ENCODE results near the gene CSTF1.

The CSTF1 gene

GRCh38 chr20:56392881-56393482 lies 537 bp downstream of the CSTF1 start:
- H2AFZ ChIP-seq (ENCODE audit: low read depth, low read length) = no peak overlapping the region
- H3K9ac ChIP-seq (ENCODE audit: low read length) = peak overlapping the region; percentile 97
- H2BK5ac ChIP-seq (ENCODE audit: low read depth, low read length, poor library complexity, severe bottlenecking) = no peak overlapping the region
- no peak overlapping the region for H2BK15ac ChIP-seq (ENCODE audit: low read depth, poor library complexity, severe bottlenecking)
- peak overlapping the region; percentile 91 for H3K27ac ChIP-seq (ENCODE audit: low read length, poor library complexity, severe bottlenecking)
- no peaks in the 10 kb centered on the region for H3K27me3 ChIP-seq (ENCODE audit: control insufficient read depth in 1 of 2, insufficient read depth in 1 of 2, low read length in 2 of 2)
- H3K18ac ChIP-seq (ENCODE audit: low read depth in 1 of 2, low read length in 2 of 2) = peak overlapping the region; percentile 26 to 95
- peaks cover 21 to 39% of the 10 kb centered on the region in 2 experiments for H3K36me3 ChIP-seq (ENCODE audit: control insufficient read depth in 1 of 2, insufficient read depth in 2 of 2, low read depth in 1 of 2, low read length in 2 of 2)
- H3K4me3 ChIP-seq (ENCODE audit: insufficient read depth in 1 of 2, low read depth in 1 of 2, low read length in 2 of 2) = peak overlapping the region; percentile 78 to 96
- peak overlapping the region; percentile 57 to 86 for H3K4ac ChIP-seq (ENCODE audit: low read depth in 1 of 2, low read length in 2 of 2)
- H3K14ac ChIP-seq (ENCODE audit: low read length in 2 of 2) = peak overlapping the region in 1 of 2 experiments; percentile 79
- H3K4me1 ChIP-seq (ENCODE audit: control insufficient read depth, insufficient read depth, low read depth, low read length) = peaks cover 3% of the 10 kb centered on the region
- no peak overlapping the region for H3K23ac ChIP-seq (ENCODE audit: low read length in 2 of 2)
- no peak overlapping the region for H2AK5ac ChIP-seq (ENCODE audit: low read length, severe bottlenecking)
- H3K9me3 ChIP-seq (ENCODE audit: control insufficient read depth, low read length) = no peaks in the 10 kb centered on the region
- peak overlapping the region; percentile 74 for H4K8ac ChIP-seq (ENCODE audit: low read length)
- no peak overlapping the region for H4K91ac ChIP-seq (ENCODE audit: low read length)
- peak overlapping the region; percentile 63 for H3K4me2 ChIP-seq (ENCODE audit: low read length, poor library complexity, severe bottlenecking)
- peaks cover 29% of the 10 kb centered on the region for H3K79me1 ChIP-seq (replicated peaks; ENCODE audit: low read length, poor library complexity, severe bottlenecking)
- H2BK12ac ChIP-seq (ENCODE audit: low read length in 2 of 2) = no peak overlapping the region
- peak; percentile 16 for DNase-seq
- 19% methylated on average over 8 of the region's 18 CpGs for WGBS
- no peak overlapping the region for H2BK120ac ChIP-seq (ENCODE audit: low read depth, low read length)

- H3K4me2 ChIP-seq (ENCODE audit: low read length, poor library complexity, severe bottlenecking) = peak overlapping the region; percentile 63
Observed at GRCh38 chr20:56393653-56394052, 1.2 kb downstream of the CSTF1 start.

GRCh38 chr20:56395166-56395565 lies 2.7 kb downstream of the CSTF1 start:
- Histone ChIP-seq H3K4me2 (ENCODE audit: low read length, poor library complexity, severe bottlenecking) (no peak overlapping the region), H3K27ac (ENCODE audit: low read length, poor library complexity, severe bottlenecking) (no peak overlapping the region), H2BK5ac (ENCODE audit: low read depth, low read length, poor library complexity, severe bottlenecking) (no peak overlapping the region), H3K79me1 (replicated peaks; ENCODE audit: low read length, poor library complexity, severe bottlenecking) (peaks cover 18% of the 10 kb centered on the region), H3K18ac (ENCODE audit: low read depth in 1 of 2, low read length in 2 of 2) (no peak overlapping the region), H3K27me3 (ENCODE audit: control insufficient read depth in 1 of 2, insufficient read depth in 1 of 2, low read length in 2 of 2) (no peaks in the 10 kb centered on the region), H2BK15ac (ENCODE audit: low read depth, poor library complexity, severe bottlenecking) (no peak overlapping the region), H2BK12ac (ENCODE audit: low read length in 2 of 2) (peak overlapping the region in 1 of 2 experiments; percentile 40), H2AFZ (ENCODE audit: low read depth, low read length) (no peak overlapping the region), H3K14ac (ENCODE audit: low read length in 2 of 2) (no peak overlapping the region), H3K4me3 (ENCODE audit: insufficient read depth in 1 of 2, low read depth in 1 of 2, low read length in 2 of 2) (no peak overlapping the region), H3K9me3 (ENCODE audit: control insufficient read depth, low read length) (no peaks in the 10 kb centered on the region), H2BK120ac (ENCODE audit: low read depth, low read length) (no peak overlapping the region), H3K36me3 (ENCODE audit: control insufficient read depth in 1 of 2, insufficient read depth in 2 of 2, low read depth in 1 of 2, low read length in 2 of 2) (peaks cover 16 to 52% of the 10 kb centered on the region in 2 experiments), H4K8ac (ENCODE audit: low read length) (peak overlapping the region; percentile 7), H3K4ac (ENCODE audit: low read depth in 1 of 2, low read length in 2 of 2) (no peak overlapping the region), H4K91ac (ENCODE audit: low read length) (no peak overlapping the region), H3K4me1 (ENCODE audit: control insufficient read depth, insufficient read depth, low read depth, low read length) (peaks cover 3% of the 10 kb centered on the region), H2AK5ac (ENCODE audit: low read length, severe bottlenecking) (no peak overlapping the region), H3K23ac (ENCODE audit: low read length in 2 of 2) (no peak overlapping the region), H3K9ac (ENCODE audit: low read length) (no peak overlapping the region)
- no peak for DNase-seq
- WGBS = 97% methylated on average over 4 of the region's 4 CpGs

More at GRCh38 chr20:56393653-56394052, 1.2 kb downstream of the CSTF1 start:
- no peak overlapping the region for H3K27ac ChIP-seq (ENCODE audit: low read length, poor library complexity, severe bottlenecking)
- H3K9ac ChIP-seq (ENCODE audit: low read length) = peak overlapping the region; percentile 97
- no peak overlapping the region for H3K4ac ChIP-seq (ENCODE audit: low read depth in 1 of 2, low read length in 2 of 2)
- no peak overlapping the region for H2AK5ac ChIP-seq (ENCODE audit: low read length, severe bottlenecking)
- H2BK12ac ChIP-seq (ENCODE audit: low read length in 2 of 2) = no peak overlapping the region
- H3K9me3 ChIP-seq (ENCODE audit: control insufficient read depth, low read length) = no peaks in the 10 kb centered on the region
- H3K4me1 ChIP-seq (ENCODE audit: control insufficient read depth, insufficient read depth, low read depth, low read length) = peaks cover 3% of the 10 kb centered on the region
- H3K4me3 ChIP-seq (ENCODE audit: insufficient read depth in 1 of 2, low read depth in 1 of 2, low read length in 2 of 2) = peak overlapping the region in 1 of 2 experiments; percentile 96
- WGBS = 85% methylated on average over 8 of the region's 8 CpGs
- no peak overlapping the region for H3K23ac ChIP-seq (ENCODE audit: low read length in 2 of 2)
- H3K79me1 ChIP-seq (replicated peaks; ENCODE audit: low read length, poor library complexity, severe bottlenecking) = peaks cover 28% of the 10 kb centered on the region
- H3K18ac ChIP-seq (ENCODE audit: low read depth in 1 of 2, low read length in 2 of 2) = no peak overlapping the region
- H2AFZ ChIP-seq (ENCODE audit: low read depth, low read length) = no peak overlapping the region
- no peak for DNase-seq
- no peak overlapping the region for H2BK15ac ChIP-seq (ENCODE audit: low read depth, poor library complexity, severe bottlenecking)
- H4K91ac ChIP-seq (ENCODE audit: low read length) = no peak overlapping the region
- no peaks in the 10 kb centered on the region for H3K27me3 ChIP-seq (ENCODE audit: control insufficient read depth in 1 of 2, insufficient read depth in 1 of 2, low read length in 2 of 2)
- peaks cover 22 to 42% of the 10 kb centered on the region in 2 experiments for H3K36me3 ChIP-seq (ENCODE audit: control insufficient read depth in 1 of 2, insufficient read depth in 2 of 2, low read depth in 1 of 2, low read length in 2 of 2)
- no peak overlapping the region for H4K8ac ChIP-seq (ENCODE audit: low read length)
- H2BK5ac ChIP-seq (ENCODE audit: low read depth, low read length, poor library complexity, severe bottlenecking) = no peak overlapping the region
- H2BK120ac ChIP-seq (ENCODE audit: low read depth, low read length) = no peak overlapping the region
- no peak overlapping the region for H3K14ac ChIP-seq (ENCODE audit: low read length in 2 of 2)

- Histone ChIP-seq H2AFZ (ENCODE audit: low read depth, low read length) (no peak overlapping the region), H3K27me3 (ENCODE audit: control insufficient read depth in 1 of 2, insufficient read depth in 1 of 2, low read length in 2 of 2) (no peaks in the 10 kb centered on the region), H2BK120ac (ENCODE audit: low read depth, low read length) (no peak overlapping the region), H4K8ac (ENCODE audit: low read length) (no peak overlapping the region), H3K4me1 (ENCODE audit: control insufficient read depth, insufficient read depth, low read depth, low read length) (no peaks in the 10 kb centered on the region), H3K9ac (ENCODE audit: low read length) (peak overlapping the region; percentile 19), H3K27ac (ENCODE audit: low read length, poor library complexity, severe bottlenecking) (no peak overlapping the region), H3K18ac (ENCODE audit: low read depth in 1 of 2, low read length in 2 of 2) (no peak overlapping the region), H4K91ac (ENCODE audit: low read length) (no peak overlapping the region), H3K23ac (ENCODE audit: low read length in 2 of 2) (no peak overlapping the region), H3K9me3 (ENCODE audit: control insufficient read depth, low read length) (no peaks in the 10 kb centered on the region), H2AK5ac (ENCODE audit: low read length, severe bottlenecking) (no peak overlapping the region), H2BK12ac (ENCODE audit: low read length in 2 of 2) (no peak overlapping the region), H3K4me3 (ENCODE audit: insufficient read depth in 1 of 2, low read depth in 1 of 2, low read length in 2 of 2) (no peak overlapping the region), H3K36me3 (ENCODE audit: control insufficient read depth in 1 of 2, insufficient read depth in 2 of 2, low read depth in 1 of 2, low read length in 2 of 2) (peaks cover 27 to 90% of the 10 kb centered on the region in 2 experiments), H3K14ac (ENCODE audit: low read length in 2 of 2) (no peak overlapping the region), H3K4ac (ENCODE audit: low read depth in 1 of 2, low read length in 2 of 2) (no peak overlapping the region), H3K4me2 (ENCODE audit: low read length, poor library complexity, severe bottlenecking) (no peak overlapping the region), H3K79me1 (replicated peaks; ENCODE audit: low read length, poor library complexity, severe bottlenecking) (peaks cover 26% of the 10 kb centered on the region), H2BK15ac (ENCODE audit: low read depth, poor library complexity, severe bottlenecking) (no peak overlapping the region), H2BK5ac (ENCODE audit: low read depth, low read length, poor library complexity, severe bottlenecking) (no peak overlapping the region)
- DNase-seq = peak; percentile 79
Observed at GRCh38 chr20:56400001-56400640, 7.7 kb downstream of the CSTF1 start.
